ENCODE results near the gene MARCHF5.
"Not testable (repeated sequence)": the region's sequence is repeated elsewhere in the genome, so short reads cannot be mapped to it uniquely, and the experiment has no call there.

The MARCHF5 gene

DNA sequence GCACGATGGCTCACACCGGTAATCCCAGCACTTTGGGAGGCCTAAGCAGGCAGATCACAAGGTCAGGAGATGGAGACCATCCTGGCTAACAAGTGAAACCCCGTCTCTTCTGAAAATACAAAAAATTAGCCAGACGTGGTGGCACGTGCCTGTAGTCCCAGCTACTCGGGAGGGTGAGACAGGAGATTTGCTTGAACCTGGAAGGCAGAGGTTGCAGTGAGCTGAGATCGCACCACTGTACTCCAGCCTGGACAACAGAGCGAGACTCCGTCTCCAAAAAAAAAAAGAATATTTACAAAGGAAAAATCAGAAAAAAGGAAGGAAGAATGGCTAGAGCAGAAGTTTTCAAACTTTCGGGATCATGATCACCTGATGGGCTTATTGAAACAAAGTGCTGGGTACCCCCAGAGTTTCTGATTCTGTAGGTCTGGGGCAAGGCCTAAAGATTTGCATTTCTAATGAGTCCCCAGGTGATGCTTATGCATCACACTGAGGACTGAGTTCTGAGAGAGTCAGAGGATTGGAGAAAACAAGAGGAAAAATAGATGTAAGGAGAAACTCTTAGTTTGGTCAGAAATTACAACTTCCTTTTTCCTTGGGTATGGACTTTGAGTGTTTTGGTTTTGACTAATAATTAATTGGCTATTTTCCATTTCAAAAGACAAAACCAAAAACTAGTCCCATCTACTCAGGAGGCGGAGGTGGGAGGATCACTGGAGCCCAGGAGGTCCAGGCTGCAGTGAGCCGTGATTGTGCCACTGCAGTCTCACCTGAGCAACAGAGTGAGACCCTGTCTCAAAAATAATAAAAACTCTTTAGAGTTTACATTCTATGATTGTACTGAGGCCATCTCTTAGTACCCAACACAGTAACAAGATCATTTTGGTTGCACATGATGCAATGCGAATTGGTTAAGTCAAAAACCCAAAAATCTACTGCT is 14.4 kb downstream of the MARCHF5 start:
- no peak for DNase-seq

DNA sequence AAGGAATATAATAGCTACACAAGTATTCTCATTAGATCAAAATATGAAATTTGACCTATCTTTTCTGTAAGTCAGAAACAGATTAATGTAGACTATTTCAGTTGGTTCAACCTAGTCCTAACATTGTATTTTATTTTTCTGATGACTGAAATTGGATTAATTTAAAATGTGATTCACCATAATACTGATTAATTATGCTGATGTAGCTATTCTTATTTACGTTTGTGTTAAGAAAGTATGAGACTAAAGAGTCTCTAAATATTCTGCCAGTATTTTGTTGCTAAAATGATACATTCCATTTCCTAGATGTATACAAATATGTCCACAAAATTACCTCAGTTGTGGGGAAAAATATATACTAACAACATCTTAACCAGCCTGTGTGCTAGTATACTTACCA is 18.3 kb downstream of the MARCHF5 start:
- DNase-seq, result no peak

DNA sequence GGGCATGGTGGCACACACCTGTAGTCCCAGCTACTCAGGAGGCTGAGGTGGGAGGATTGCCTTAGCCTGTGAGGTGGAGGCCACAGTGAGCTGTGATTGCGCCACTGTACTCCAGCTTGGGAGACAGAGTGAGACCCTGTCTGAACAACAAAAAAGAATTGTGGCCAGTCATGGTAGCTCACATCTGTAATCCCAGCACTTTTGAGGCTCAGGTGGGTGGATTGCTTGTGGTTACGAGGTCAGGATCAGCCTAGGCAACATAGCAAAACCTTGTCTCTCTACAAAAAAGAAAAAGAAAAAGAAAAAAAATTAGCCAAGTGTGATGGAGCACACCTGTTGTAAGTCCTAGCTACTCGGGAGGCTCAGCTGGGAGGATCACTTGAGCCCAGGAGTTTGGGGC is 22.8 kb downstream of the MARCHF5 start:
- no peak for DNase-seq

- DNase-seq, result no peak
Observed at GRCh38 chr10:92316610-92317009, 25.6 kb downstream of the MARCHF5 start.

DNA sequence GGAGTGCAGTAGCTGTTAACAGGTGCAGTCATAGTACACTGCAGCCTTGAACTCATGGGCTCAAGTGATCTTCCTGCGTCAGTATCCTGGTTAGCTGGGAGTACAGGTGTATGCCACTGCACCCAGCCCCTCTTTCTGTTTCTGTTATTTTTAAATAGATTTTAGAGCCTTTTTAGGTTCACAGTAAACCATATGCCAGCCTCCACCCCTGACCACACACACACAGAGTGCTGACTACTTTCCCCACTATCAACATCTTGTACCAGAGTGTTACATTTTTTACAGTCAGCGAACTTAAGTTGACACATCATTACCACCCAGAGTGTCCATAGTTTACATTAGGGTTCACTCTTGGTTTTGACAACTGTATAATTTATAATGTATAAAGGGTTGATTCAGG is 32.1 kb downstream of the MARCHF5 start:
- DNase-seq, result no peak

DNA sequence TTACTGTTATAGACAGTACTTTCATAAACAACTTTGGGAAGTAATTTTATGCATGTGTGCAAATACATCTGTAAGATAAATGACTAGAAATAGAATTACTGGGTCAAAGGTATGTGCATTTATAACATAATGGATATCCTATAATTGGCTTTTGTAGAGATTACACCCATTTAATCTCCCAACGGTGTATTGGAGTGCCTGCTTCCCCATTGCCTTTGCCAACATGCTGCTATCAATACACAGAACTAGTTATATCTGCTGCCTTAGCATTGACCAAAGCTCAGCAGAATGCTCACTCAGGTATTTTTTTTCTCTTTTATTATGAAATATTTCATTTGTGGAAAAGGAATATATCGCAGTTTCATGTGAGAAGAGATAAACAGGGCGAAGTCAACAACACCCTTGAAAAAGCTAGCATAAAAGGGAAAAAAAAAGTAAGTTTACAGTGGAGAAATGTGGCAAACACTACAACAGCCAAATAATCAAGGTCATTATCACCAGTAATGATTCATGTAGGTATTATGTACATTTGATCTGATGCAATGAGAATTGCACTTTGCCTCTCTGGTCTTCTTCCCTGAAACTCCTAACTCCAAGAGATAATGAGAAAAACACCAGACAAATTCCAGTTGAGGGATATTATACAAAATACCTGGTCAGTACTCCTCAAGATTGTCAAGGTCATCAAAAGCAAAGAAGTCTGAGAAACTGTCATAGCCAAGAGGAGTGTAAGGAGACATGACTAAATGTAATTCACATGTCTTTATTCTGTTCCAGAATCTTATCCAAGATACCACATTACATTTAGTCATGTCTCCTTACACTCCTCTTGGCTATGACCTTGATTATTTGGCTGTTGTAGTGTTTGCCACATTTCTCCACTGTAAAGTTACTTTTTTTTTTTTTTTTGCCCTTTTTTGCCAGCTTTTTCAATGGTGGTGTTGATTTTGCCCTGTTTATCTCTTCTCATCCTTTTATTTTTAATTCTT is 36.8 kb downstream of the MARCHF5 start:
- DNase-seq, result no peak

GRCh38 chr10:92328993-92329392 is 38.0 kb downstream of the MARCHF5 start:
- no peak for DNase-seq

- DNase-seq, result not testable (repeated sequence)
Observed at GRCh38 chr10:92329927-92330326, 39.0 kb downstream of the MARCHF5 start.

GRCh38 chr10:92342796-92343195 is 51.8 kb downstream of the MARCHF5 start:
- no peak for DNase-seq

DNA sequence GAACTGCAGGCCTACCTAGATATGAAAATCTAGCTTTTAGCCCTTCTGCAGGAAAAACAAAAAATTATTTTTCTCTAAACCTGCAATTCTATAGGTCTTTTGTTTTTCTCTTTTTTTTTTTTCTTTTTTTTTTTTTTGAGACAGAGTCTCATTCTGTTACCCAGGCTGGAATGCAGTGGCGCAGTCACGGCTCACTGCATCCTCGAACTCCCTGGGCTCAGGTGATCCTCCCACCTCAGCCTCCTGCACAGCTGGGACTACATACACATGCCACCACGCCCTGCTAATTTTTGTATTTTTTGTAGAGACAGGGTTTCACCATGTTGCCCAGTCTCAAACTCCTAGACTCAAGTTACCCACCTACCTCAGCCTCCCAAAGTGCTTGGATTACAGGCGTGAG is 54.6 kb downstream of the MARCHF5 start:
- not testable (repeated sequence) for DNase-seq

GRCh38 chr10:92347035-92347676 is 56.2 kb downstream of the MARCHF5 start:
- DNase-seq, result not testable (repeated sequence)

- DNase-seq, result no peak
Observed at GRCh38 chr10:92350411-92350810, 59.4 kb downstream of the MARCHF5 start.

DNA sequence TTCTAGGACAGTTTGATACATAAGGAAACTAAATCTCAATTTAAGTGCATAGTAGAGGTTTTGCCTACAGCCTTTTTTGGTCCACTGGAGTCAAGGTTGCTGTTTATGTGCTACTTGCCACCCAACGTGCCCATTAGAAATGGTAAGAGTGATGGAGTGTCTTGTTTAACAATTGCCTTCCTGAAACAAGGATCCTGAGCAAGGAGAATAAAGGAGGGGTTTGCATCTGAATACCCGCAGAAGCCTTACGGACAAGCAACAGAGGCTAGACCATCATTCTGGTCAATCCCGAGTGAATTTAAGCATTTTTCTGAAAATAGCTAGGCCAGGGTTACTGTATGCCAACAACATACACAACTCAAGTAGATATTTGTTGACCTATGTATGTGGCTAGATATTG is 63.6 kb downstream of the MARCHF5 start:
- no peak for DNase-seq

DNA sequence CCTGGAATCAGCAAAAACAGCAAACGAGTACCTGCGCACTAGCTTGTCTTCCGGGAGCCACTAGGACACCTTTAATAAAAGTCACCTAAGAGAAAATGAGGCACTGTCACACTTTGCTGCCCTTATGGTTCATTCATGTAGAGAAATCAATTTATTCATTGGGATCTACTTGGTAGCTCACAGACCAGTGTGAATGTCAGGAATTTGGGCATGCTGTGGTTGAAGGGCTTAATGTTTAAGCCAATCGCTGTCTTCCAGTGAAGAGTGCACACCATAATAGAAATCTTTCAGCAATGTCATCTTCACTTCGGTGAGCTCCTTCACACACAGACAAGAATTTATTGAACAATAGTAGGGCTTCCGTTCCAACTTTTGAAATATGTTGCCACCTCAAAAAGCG is 65.1 kb downstream of the MARCHF5 start:
- DNase-seq, result no peak

GRCh38 chr10:92363498-92363897 is 72.5 kb downstream of the MARCHF5 start:
- DNase-seq, result no peak

DNA sequence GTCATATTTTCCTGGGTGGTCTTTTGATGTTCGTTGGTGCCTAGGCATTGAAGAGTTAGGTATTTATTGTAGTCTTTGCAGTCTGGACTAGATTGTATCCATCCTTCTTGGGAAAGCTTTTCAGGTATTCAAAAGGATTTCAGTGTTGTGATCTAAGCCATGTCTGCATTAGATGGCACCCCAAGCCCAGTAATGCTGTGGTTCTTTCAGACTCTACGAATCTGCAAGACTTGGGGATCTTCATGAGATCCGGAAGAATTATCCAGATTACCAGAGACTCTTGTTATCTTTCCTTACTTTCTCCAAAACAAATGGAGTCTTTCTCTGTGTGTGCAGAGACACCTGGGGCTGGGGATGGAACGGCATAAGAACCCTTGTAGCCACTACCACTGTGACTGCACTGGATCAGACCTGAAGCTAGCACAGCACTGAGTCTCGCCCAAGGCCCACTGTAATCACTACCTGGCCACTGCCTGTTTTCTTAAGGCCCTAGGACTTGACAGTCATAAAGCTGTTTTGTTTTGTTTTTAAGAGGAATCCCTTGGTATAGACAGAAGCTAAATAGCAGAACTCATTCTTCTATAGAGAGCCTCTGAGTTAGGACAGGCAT is 75.5 kb downstream of the MARCHF5 start:
- no peak for DNase-seq

- DNase-seq, result no peak
Observed at GRCh38 chr10:92377962-92378361, 87.0 kb downstream of the MARCHF5 start.

DNA sequence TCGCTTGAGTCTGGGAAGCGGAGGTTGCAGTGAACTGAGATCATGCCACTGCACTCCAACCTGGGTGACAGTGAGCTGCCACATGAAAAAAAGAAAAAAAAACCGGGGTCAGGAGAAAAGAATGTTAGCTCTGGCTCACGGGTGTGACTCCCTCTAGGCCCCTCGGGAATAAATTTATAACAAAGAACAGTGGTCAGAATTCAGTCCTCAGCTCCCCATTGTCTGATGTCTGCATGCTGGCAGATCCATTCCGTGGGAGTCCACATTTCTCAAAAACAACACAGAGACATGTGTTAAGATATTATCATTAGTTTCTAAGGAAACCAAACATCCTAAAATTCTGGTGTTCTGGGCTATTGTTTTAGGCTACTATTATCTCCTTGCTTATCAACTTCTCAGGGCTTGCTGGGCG is 90.6 kb downstream of the MARCHF5 start:
- no peak for DNase-seq

GRCh38 chr10:92382631-92383030 is 91.7 kb downstream of the MARCHF5 start:
- DNase-seq, result no peak

DNA sequence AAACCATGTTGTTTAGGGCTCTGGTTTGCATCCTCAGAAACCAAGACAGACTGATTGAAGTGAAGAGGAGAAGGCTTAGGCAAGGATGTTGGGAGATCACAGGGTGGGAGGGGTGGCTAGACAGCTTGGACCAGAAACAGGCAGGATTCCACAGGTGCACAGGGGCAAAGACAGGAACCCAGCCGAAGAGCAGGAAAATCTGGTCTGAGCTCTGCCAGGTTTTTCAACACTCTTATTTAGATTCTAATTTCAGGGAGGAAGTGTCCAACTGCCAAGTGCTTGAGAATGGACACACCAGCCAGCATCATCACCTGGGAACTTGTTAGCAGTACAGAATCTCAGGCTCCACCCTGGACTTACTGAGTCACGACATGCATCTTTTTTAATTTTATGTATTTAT is 93.8 kb downstream of the MARCHF5 start:
- DNase-seq, result no peak

- no peak for DNase-seq
Observed at GRCh38 chr10:92385831-92386230, 94.9 kb downstream of the MARCHF5 start.

DNA sequence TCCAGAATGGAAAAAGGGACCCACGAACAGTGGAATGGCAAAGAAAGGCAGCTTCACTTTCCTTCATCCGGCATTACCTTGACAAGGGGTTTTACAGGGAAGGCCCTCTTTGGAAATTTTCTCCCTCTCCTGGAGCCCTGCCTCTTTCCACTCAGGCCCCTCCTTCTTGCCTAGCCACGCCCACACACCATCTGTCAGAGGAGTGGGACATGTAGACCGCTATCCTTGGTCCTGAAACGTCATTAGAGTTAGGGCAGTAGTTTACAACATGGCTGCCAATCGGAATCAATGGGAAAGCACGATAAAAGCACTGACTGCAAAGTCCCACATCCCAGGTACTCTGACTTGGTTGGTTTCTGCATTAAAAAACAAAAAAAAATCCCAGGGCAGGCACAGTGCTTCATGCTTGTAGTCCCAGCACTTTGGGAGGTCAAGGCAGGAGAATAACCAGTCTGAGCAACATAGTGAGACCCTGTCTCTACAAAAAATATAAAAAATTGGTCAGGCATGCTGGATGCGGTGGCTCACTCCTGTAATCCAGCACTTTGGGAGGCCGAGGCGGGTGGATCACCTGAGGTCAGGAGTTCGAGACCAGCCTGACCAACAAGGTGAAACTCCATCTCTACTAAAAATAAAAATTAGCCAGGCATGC is 96.4 kb downstream of the MARCHF5 start:
- DNase-seq, result peak; percentile 34

All from retina (tissue), 1 donor.